ENCODE results near the gene CHML. TPM values are rescaled to one million over a fixed set of nuclear protein-coding genes. Genes with fewer than 3 reads are reported as not detected.

The CHML gene
- total RNA-seq, 1 experiment from 2014 or later = 33.7 TPM

DNA sequence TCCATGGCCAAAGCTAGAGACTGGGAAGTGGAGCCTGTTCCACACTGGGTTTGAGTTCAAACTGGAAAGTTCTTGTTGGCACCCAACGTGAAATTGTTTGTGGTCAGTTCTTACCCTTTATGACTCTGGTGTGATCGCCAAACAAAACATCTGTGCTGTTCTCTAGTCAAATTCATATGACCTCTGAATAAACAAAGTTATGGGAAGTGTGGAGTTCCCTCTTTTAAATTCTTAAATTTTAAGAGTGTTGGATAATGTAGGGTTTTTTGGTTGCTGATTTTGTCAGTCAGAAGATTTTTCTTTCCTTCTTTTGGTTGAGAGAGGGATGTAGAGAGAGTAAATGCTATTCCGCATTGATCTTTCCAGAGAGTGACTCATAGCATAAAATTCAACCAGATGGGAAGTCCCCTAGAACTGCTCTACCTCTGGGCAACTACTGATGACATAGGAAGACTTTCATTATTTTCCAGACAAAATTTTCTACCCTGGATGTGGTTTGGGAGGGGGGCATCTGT is 36.4 kb downstream of the CHML start:
- Mint-ChIP-seq H3K27ac (ENCODE audit: low read depth, unreplicated experiment) (peak overlapping the region; percentile 77), H3K9me3 (ENCODE audit: unreplicated experiment) (no peaks in the 10 kb centered on the region), H3K4me1 (ENCODE audit: insufficient read depth, unreplicated experiment) (peaks cover 69% of the 10 kb centered on the region), H3K36me3 (ENCODE audit: insufficient read depth, unreplicated experiment) (peaks cover 48% of the 10 kb centered on the region), H3K27me3 (ENCODE audit: insufficient read depth, unreplicated experiment) (no peaks in the 10 kb centered on the region), H3K4me3 (ENCODE audit: unreplicated experiment) (peak overlapping the region; percentile 23)
- no TSS peak for BruUV-seq (replicated peaks)
- DNase-seq (ENCODE audit: unreplicated experiment) = peak; percentile 86
- POLR2A ChIA-PET = interaction anchor here (0.6 to 2.4 kb wide), 5 partner anchors 10 to 85 kb away, joined by 3 to 16 read pairs (median 5); partner anchors contain the start of genes CHML and OPN3
- CTCF ChIA-PET = interaction anchor here (0.7 to 2.0 kb wide), 4 partner anchors 12 to 1102 kb away, joined by 3 to 10 read pairs (median 4); no protein-coding TSS in a partner anchor
- intact Hi-C loops (cut with micrococcal nuclease) = no loop called here
- TF ChIP-seq CTCF (IDR thresholded peaks at IDR 0.05; ENCODE audit: unreplicated experiment) = no peak

- TF ChIP-seq CTCF (IDR thresholded peaks at IDR 0.05; ENCODE audit: unreplicated experiment) = no peak
- Mint-ChIP-seq H3K27me3 (ENCODE audit: insufficient read depth, unreplicated experiment) (no peaks in the 10 kb centered on the region), H3K4me1 (ENCODE audit: insufficient read depth, unreplicated experiment) (peaks cover 52% of the 10 kb centered on the region), H3K4me3 (ENCODE audit: unreplicated experiment) (no peak overlapping the region), H3K36me3 (ENCODE audit: insufficient read depth, unreplicated experiment) (peaks cover 69% of the 10 kb centered on the region), H3K27ac (ENCODE audit: low read depth, unreplicated experiment) (peak overlapping the region; percentile 77), H3K9me3 (ENCODE audit: unreplicated experiment) (no peaks in the 10 kb centered on the region)
- intact Hi-C loops (cut with micrococcal nuclease) = loop anchor here (1.0 kb wide), 1 partner anchor 8 kb away; no protein-coding TSS in a partner anchor
- BruUV-seq (replicated peaks) = no TSS peak
- peak; percentile 58 for DNase-seq (ENCODE audit: unreplicated experiment)
- CTCF ChIA-PET = interaction anchor here (0.6 to 0.9 kb wide), 2 partner anchors 72 to 234 kb away, joined by 3 to 4 read pairs; no protein-coding TSS in a partner anchor
- POLR2A ChIA-PET = interaction anchor here (0.6 to 1.4 kb wide), 7 partner anchors 8 to 940 kb away, joined by 3 to 5 read pairs (median 3); no protein-coding TSS in a partner anchor
Measured at GRCh38 chr1:241600496-241600901, 39.7 kb downstream of the CHML start.

GRCh38 chr1:241598249-241598648 is 41.9 kb downstream of the CHML start:
- H3K36me3 Mint-ChIP-seq (ENCODE audit: insufficient read depth, unreplicated experiment) = peaks cover 82% of the 10 kb centered on the region
- no peaks in the 10 kb centered on the region for H3K9me3 Mint-ChIP-seq (ENCODE audit: unreplicated experiment)
- H3K27me3 Mint-ChIP-seq (ENCODE audit: insufficient read depth, unreplicated experiment) = no peaks in the 10 kb centered on the region
- H3K4me1 Mint-ChIP-seq (ENCODE audit: insufficient read depth, unreplicated experiment) = peaks cover 41% of the 10 kb centered on the region
- ChIA-PET CTCF (interaction anchor here (10.1 kb wide), 1 partner anchor 11 kb away, joined by 155 read pairs; no protein-coding TSS in a partner anchor), POLR2A (interaction anchor here (1.3 to 2.0 kb wide), 3 partner anchors 8 to 69 kb away, joined by 4 to 6 read pairs (median 4); no protein-coding TSS in a partner anchor)
- no peak overlapping the region for H3K27ac Mint-ChIP-seq (ENCODE audit: low read depth, unreplicated experiment)
- intact Hi-C loops (cut with micrococcal nuclease) = loop anchor here (10.0 kb wide), 1 partner anchor 793 kb away; no protein-coding TSS in a partner anchor
- no TSS peak for BruUV-seq (replicated peaks)
- DNase-seq (ENCODE audit: unreplicated experiment) = no peak
- no peak overlapping the region for H3K4me3 Mint-ChIP-seq (ENCODE audit: unreplicated experiment)
- no peak for TF ChIP-seq CTCF (IDR thresholded peaks at IDR 0.05; ENCODE audit: unreplicated experiment)

DNA sequence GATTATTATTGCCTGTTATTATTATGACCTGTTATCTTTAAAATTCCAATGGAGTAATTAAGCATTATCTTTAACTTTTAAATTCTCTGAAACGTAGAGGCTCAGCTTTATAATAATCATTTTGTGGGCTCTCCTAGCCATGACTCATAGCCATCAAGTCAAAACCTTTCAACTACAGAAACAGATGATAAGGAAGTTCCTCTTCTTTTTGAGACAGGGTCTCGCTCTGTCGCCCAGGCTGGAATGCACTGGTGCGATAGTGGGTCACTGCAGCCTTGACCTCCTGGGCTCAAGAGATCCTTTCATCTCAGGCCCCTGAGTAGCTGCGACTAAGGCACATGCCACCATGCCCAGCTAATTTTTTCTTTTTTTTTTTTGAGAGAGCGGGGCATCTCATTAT is 43.5 kb downstream of the CHML start:
- intact Hi-C loops (cut with micrococcal nuclease) = loop anchor here (10.0 kb wide), 1 partner anchor 792 kb away; no protein-coding TSS in a partner anchor
- no peak overlapping the region for H3K4me3 Mint-ChIP-seq (ENCODE audit: unreplicated experiment)
- H3K36me3 Mint-ChIP-seq (ENCODE audit: insufficient read depth, unreplicated experiment) = peaks cover 69% of the 10 kb centered on the region
- H3K27me3 Mint-ChIP-seq (ENCODE audit: insufficient read depth, unreplicated experiment) = no peaks in the 10 kb centered on the region
- BruUV-seq (replicated peaks) = no TSS peak
- CTCF ChIA-PET = interaction anchor here (0.7 to 10.1 kb wide), 2 partner anchors 13 to 20 kb away, joined by 4 to 155 read pairs; no protein-coding TSS in a partner anchor
- no peak for TF ChIP-seq CTCF (IDR thresholded peaks at IDR 0.05; ENCODE audit: unreplicated experiment)
- POLR2A ChIA-PET = interaction anchor here (0.6 to 2.0 kb wide), 5 partner anchors 10 to 246 kb away, joined by 3 to 6 read pairs (median 4); partner anchors contain the start of gene FH
- DNase-seq (ENCODE audit: unreplicated experiment) = no peak
- H3K9me3 Mint-ChIP-seq (ENCODE audit: unreplicated experiment) = no peaks in the 10 kb centered on the region
- peaks cover 41% of the 10 kb centered on the region for H3K4me1 Mint-ChIP-seq (ENCODE audit: insufficient read depth, unreplicated experiment)
- peak overlapping the region; percentile 2 for H3K27ac Mint-ChIP-seq (ENCODE audit: low read depth, unreplicated experiment)

Data from MCF 10A (cell line).